ENCODE results near the gene CCT3.
"Not testable (repeated sequence)": the region's sequence is repeated elsewhere in the genome, so short reads cannot be mapped to it uniquely, and the experiment has no call there.

DNA sequence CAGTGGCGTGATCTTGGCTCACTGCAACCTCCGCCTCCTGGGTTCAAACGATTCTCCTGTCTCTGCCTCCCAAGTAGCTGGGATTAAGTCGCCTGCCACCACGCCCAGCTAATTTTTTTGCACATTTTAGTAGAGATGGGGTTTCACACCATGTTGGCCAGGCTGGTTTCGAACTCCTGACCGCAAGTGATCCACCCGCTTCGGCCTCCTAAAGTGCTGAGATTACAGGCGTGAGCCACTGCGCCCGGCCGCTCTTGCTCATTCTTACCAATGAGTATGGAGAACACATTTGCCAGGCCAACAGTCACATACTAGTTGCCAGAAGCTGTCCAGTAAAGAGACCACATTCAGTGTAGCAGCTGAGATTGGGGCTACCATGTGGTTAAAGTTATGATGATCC, 14.4 kb upstream of the CCT3 start:
- TF ChIP-seq, protein P1, sequence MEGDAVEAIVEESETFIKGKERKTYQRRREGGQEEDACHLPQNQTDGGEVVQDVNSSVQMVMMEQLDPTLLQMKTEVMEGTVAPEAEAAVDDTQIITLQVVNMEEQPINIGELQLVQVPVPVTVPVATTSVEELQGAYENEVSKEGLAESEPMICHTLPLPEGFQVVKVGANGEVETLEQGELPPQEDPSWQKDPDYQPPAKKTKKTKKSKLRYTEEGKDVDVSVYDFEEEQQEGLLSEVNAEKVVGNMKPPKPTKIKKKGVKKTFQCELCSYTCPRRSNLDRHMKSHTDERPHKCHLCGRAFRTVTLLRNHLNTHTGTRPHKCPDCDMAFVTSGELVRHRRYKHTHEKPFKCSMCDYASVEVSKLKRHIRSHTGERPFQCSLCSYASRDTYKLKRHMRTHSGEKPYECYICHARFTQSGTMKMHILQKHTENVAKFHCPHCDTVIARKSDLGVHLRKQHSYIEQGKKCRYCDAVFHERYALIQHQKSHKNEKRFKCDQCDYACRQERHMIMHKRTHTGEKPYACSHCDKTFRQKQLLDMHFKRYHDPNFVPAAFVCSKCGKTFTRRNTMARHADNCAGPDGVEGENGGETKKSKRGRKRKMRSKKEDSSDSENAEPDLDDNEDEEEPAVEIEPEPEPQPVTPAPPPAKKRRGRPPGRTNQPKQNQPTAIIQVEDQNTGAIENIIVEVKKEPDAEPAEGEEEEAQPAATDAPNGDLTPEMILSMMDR (IDR thresholded peaks at IDR 0.05) = not testable (repeated sequence)
- not testable (repeated sequence) for TF ChIP-seq POLR2A (IDR thresholded peaks at IDR 0.05)

Data from tibial nerve (tissue), 3 donors.